GM12878 (cell line): ENCODE data around the gene MB21D2. TPM values are rescaled to one million over a fixed set of nuclear protein-coding genes. Genes with fewer than 3 reads are reported as not detected.

ENCODE experiments used
- ATAC-seq: fragments of 200-7000 bp; cut with Tn5 transposase; 3 replicates; pipeline ENCODE4 v1.9.1; 2020; ENCODE audit warnings: mild to moderate bottlenecking, moderate library complexity
- Bru-seq: library from RNA; stranded (reverse); fragments of 400-500 nt; gene quantifications from one replicate; lab custom pipeline; 2021; lab: Mats Ljungman, UMichigan
- BruChase-seq, 2 experiments: library from RNA; stranded (reverse); fragments of 400-500 nt; gene quantifications; one replicate each; lab custom pipeline; 2021; lab: Mats Ljungman, UMichigan
- BruUV-seq: library from RNA; stranded (reverse); fragments of 400-500 nt; replicated peaks from 2 replicates; lab custom pipeline; 2021; lab: Mats Ljungman, UMichigan
- CTCF ChIA-PET: fragments of 300-600 bp; sonication (Branson Sonifier 250); formaldehyde crosslinking; extraction: SDS; loops from one replicate; lab custom pipeline; 2021; ENCODE audit warnings: inconsistent platforms; lab: Yijun Ruan, JAX
- POLR2A ChIA-PET: fragments of 350-600 bp; formaldehyde crosslinking; extraction: SDS; loops from one replicate; lab custom pipeline; 2021; ENCODE audit warnings: inconsistent platforms; lab: Charles Lee
- RAD21 ChIA-PET: fragments of 300-600 bp; sonication (Branson Sonifier 250); formaldehyde crosslinking; loops from one replicate; lab custom pipeline; 2023; ENCODE audit warnings: antibody characterized with exemption; ENCODE audit not compliant: unreplicated experiment; lab: Charles Lee
- SMC1A ChIA-PET: fragments of 300-600 bp; sonication (Branson Sonifier 250); formaldehyde crosslinking; loops from one replicate; lab custom pipeline; 2023; ENCODE audit not compliant: unreplicated experiment, uncharacterized antibody; lab: Charles Lee
- DNase-seq: peaks from one replicate; pipeline ENCODE4 v3.0.0-alpha.2; 2011; ENCODE audit warnings: low read depth, low spot score
- FAIRE-seq: peaks from 3 replicates; lab custom pipeline; 2011; peaks lifted over from hg19 to GRCh38; lab: Jason Lieb, UNC
- H2AFZ ChIP-seq: 2 replicates; pipeline ENCODE4 v1.6.0; 2011; ENCODE audit warnings: low read depth, low read length, control low read depth; ENCODE audit not compliant: control insufficient read depth
- H3K27ac ChIP-seq: 2 replicates; pipeline ENCODE4 v1.5.1; 2011; ENCODE audit warnings: control low read depth; ENCODE audit not compliant: control insufficient read depth, insufficient read depth
- H3K27me3 ChIP-seq, 2 experiments: replicated peaks in 1 of 2; 2 replicates each; pipeline versions ENCODE4 v1.6.0 to v1.6.1; 2011; ENCODE audit warnings: low read length in 1 of 2; ENCODE audit not compliant: control insufficient read depth in 2 of 2, insufficient read depth in 2 of 2
- H3K36me3 ChIP-seq, 2 experiments: 2 replicates each; pipeline ENCODE4 v1.5.1; 2011; ENCODE audit warnings: low read length in 1 of 2; ENCODE audit not compliant: control insufficient read depth in 2 of 2, insufficient read depth in 2 of 2
- H3K4me1 ChIP-seq: 2 replicates; pipeline ENCODE4 v1.6.1; 2011; ENCODE audit warnings: mild to moderate bottlenecking, low read length, moderate library complexity, mixed read lengths; ENCODE audit not compliant: control insufficient read depth, insufficient read depth
- H3K4me2 ChIP-seq: 2 replicates; pipeline ENCODE4 v1.6.0; 2011; ENCODE audit warnings: control low read depth; ENCODE audit not compliant: control insufficient read depth, insufficient read depth
- H3K4me3 ChIP-seq: fragments of 200-600 bp; sonication (generic); 2 replicates; pipeline ENCODE4 v1.5.1; 2016
- H3K79me2 ChIP-seq: 2 replicates; pipeline ENCODE4 v1.6.0; 2011; ENCODE audit warnings: low read length; ENCODE audit not compliant: control insufficient read depth, insufficient read depth
- H3K9ac ChIP-seq: 2 replicates; pipeline ENCODE4 v1.8.0; 2011; ENCODE audit warnings: low read length, control low read depth, mixed read lengths; ENCODE audit not compliant: control insufficient read depth, insufficient read depth
- H3K9me3 ChIP-seq: replicated peaks from 3 replicates; pipeline ENCODE4 v1.5.1; 2011; ENCODE audit warnings: mild to moderate bottlenecking, low read length; ENCODE audit not compliant: control insufficient read depth, insufficient read depth
- H4K20me1 ChIP-seq: 2 replicates; pipeline ENCODE4 v1.6.0; 2011; ENCODE audit not compliant: control insufficient read depth, insufficient read depth
- ATF7 ChIP-seq: fragments of 450-650 bp; IDR thresholded peaks from 2 replicates; pipeline ENCODE4 v1.6.1; 2016; ENCODE audit warnings: low read depth, mild to moderate bottlenecking
- CBX3 ChIP-seq: fragments of 200-600 bp; sonication (generic); IDR thresholded peaks from 2 replicates; pipeline ENCODE4 v1.6.1; 2016; ENCODE audit warnings: low read depth, borderline replicate concordance
- CREB1 ChIP-seq: IDR thresholded peaks from 2 replicates; pipeline ENCODE4 v1.6.1; 2012; ENCODE audit warnings: low read depth, mild to moderate bottlenecking, inconsistent platforms
- EP300 ChIP-seq, 2 experiments: fragments of 150-350 bp in 1 of 2; IDR thresholded peaks; 2 replicates each; pipeline ENCODE4 v1.6.1; 2011 to 2012; ENCODE audit warnings: low read depth in 2 of 2, low read length in 2 of 2, borderline replicate concordance in 1 of 2, improper control_type of control experiment in 1 of 2, inconsistent platforms in 1 of 2; ENCODE audit not compliant: control insufficient read depth in 1 of 2
- ETV6 ChIP-seq, 2 experiments: fragments of 450-650 bp in 1 of 2; IDR thresholded peaks in 1 of 2; conservative IDR thresholded peaks in 1 of 2; 2 replicates each; pipeline ENCODE4 v1.6.1; 2014; ENCODE audit warnings: antibody characterized with exemption in 1 of 2, borderline replicate concordance in 1 of 2, low read depth in 1 of 2, mild to moderate bottlenecking in 1 of 2, moderate library complexity in 1 of 2
- HDAC2 ChIP-seq: fragments of 200-600 bp; sonication (generic); IDR thresholded peaks from 2 replicates; pipeline ENCODE4 v1.6.1; 2017
- HDAC6 ChIP-seq: fragments of 200-600 bp; sonication (generic); IDR thresholded peaks from one replicate; pipeline ENCODE4 v1.8.0; 2017; ENCODE audit warnings: antibody characterized with exemption; ENCODE audit not compliant: unreplicated experiment
- HDGF ChIP-seq: fragments of 450-650 bp; IDR thresholded peaks from 2 replicates; pipeline ENCODE4 v1.6.1; 2016; ENCODE audit warnings: antibody characterized with exemption
- IRF4 ChIP-seq: IDR thresholded peaks from 2 replicates; pipeline ENCODE4 v1.6.1; 2011; ENCODE audit warnings: low read depth, low read length
- PKNOX1 ChIP-seq: fragments of 450-650 bp; IDR thresholded peaks from 2 replicates; pipeline ENCODE4 v1.6.1; 2016; ENCODE audit warnings: mild to moderate bottlenecking
- POLR2AphosphoS2 ChIP-seq: IDR thresholded peaks from 2 replicates; pipeline ENCODE4 v1.6.1; 2011; ENCODE audit warnings: low read depth, mild to moderate bottlenecking, low read length, improper control_type of control experiment, moderate library complexity
- TCF12 ChIP-seq: IDR thresholded peaks from 2 replicates; pipeline ENCODE4 v1.6.1; 2011; ENCODE audit warnings: low read depth, mild to moderate bottlenecking, low read length
- YY1 ChIP-seq: IDR thresholded peaks from 2 replicates; pipeline ENCODE4 v1.6.1; 2011; ENCODE audit warnings: low read depth, mild to moderate bottlenecking, low read length
- WGBS: methylation state at CpG from one replicate; pipeline ENCODE4 v1.1.6; 2016; ENCODE audit warnings: low lambda C conversion rate; ENCODE audit not compliant: insufficient replicate concordance, insufficient coverage; ENCODE audit errors: missing lambda C conversion rate; 5-methylcytosine and 5-hydroxymethylcytosine counted together
- in situ Hi-C: fragments of 300-500 bp; cut with MboI; formaldehyde crosslinking; loops from 9 replicates; pipeline ENCODE4 v1.14.3; 2018; ENCODE audit warnings: mixed read lengths
- intact Hi-C: fragments of 100-400 bp; cut with micrococcal nuclease; formaldehyde crosslinking; loops from one replicate; pipeline ENCODE4 v1.14.2; 2022; ENCODE audit not compliant: unreplicated experiment
- long read RNA-seq, 2 experiments: library from polyadenylated mRNA; unstranded; transcript quantifications; one replicate each; pipeline ENCODE4 v2.0.0, GENCODE V29; 2019 to 2020
- polyA minus RNA-seq, 3 experiments: library from RNA; depleted of rRNA, polyadenylated mRNA; stranded (reverse); fragments of >200 nt; gene quantifications; 2 replicates each; pipeline ENCODE4 v1.2.3, GENCODE V29; 2011
- polyA plus RNA-seq, 11 experiments: library from polyadenylated mRNA; depleted of rRNA in 4 of 11; unstranded in 6 of 11; stranded (reverse) in 5 of 11; fragments of >200 nt; fragmentation: Nextera tagmentation in 4 of 11; fragmentation: Illumina TruSeq in 1 of 11; extraction: Ambion mirVana in 4 of 11; extraction: Trizol in 1 of 11; gene quantifications; 1 replicate in 1 of 11; 2 replicates in 10 of 11; pipeline versions ENCODE4 v1.2.1 to v1.2.3, GENCODE V29; 2011 to 2016; ENCODE audit warnings: inconsistent platforms in 2 of 11, missing spikeins in 2 of 11, low read depth in 1 of 11
- total RNA-seq, 4 experiments: library from RNA; depleted of rRNA in 3 of 4; stranded (reverse); fragments of >200 nt in 3 of 4; fragmentation: Illumina TruSeq in 1 of 4; extraction: Trizol in 1 of 4; gene quantifications; 2 replicates each; pipeline versions ENCODE4 v1.2.1 to v1.2.3, GENCODE V29; 2013 to 2021

The MB21D2 gene
- 21.2 and 21.5 TPM in 2 replicates for total RNA-seq (2013; cell fraction: nucleolus; rRNA removed)
- total RNA-seq (2014; rRNA removed) (19.6 and 21.5 TPM in 2 replicates), total RNA-seq (2014; rRNA removed; fragmentation: Illumina TruSeq; extraction: Trizol) (15.3 and 16.0 TPM in 2 replicates), total RNA-seq (2021) (16.1 and 16.6 TPM in 2 replicates), polyA plus RNA-seq (2011; rRNA removed) (11.0 and 11.6 TPM in 2 replicates), polyA plus RNA-seq (2014; fragmentation: Illumina TruSeq; extraction: Trizol) (12.1 and 12.7 TPM in 2 replicates), polyA plus RNA-seq (2014; fragmentation: Nextera tagmentation; extraction: Ambion mirVana) (10 to 100 TPM in 1 of 2 experiments, 1 to 10 TPM in 1; 7.9 to 21.2 TPM), polyA plus RNA-seq (2014; rRNA removed) (8.7 and 9.0 TPM in 2 replicates), polyA plus RNA-seq (2016; fragmentation: Nextera tagmentation; extraction: Ambion mirVana) (10 to 100 TPM; 15.4 to 15.9 TPM), polyA minus RNA-seq (2011; rRNA and poly(A)+ RNA removed) (19.7 and 20.8 TPM in 2 replicates), Bru-seq, nascent RNA (percentile 88 among the genes with signal in this experiment), BruChase-seq, experiment 1, labeled RNA remaining after a 6-hour chase (percentile 84 among the genes with signal in this experiment), BruChase-seq, experiment 2, labeled RNA remaining after a 2-hour chase (percentile 85 among the genes with signal in this experiment)
- 5.7 TPM for polyA plus RNA-seq (2011; ENCODE audit: low read depth)
- 8.3 and 9.8 TPM in 2 replicates for polyA plus RNA-seq (2011; cell fraction: cytosol; rRNA removed)
- 6.7 and 6.8 TPM in 2 replicates for polyA plus RNA-seq (2011; cell fraction: nucleus; rRNA removed)
- polyA plus RNA-seq (2012) = 7.1 and 8.3 TPM in 2 replicates
- polyA minus RNA-seq (2011; cell fraction: cytosol; rRNA and poly(A)+ RNA removed) = 4.5 and 6.0 TPM in 2 replicates
- polyA minus RNA-seq (2011; cell fraction: nucleus; rRNA and poly(A)+ RNA removed) = 7.9 and 11.9 TPM in 2 replicates
- long read RNA-seq, experiment 1, transcript MB21D2-201 (2 exons, 3,368 nt) = major isoform, 9 of 11 reads
- long read RNA-seq, experiment 1, partial matches to known transcripts = 2 of 11 reads
- long read RNA-seq, experiment 1, other reads (novel, unspliced or antisense) = 0 of 11 reads
- long read RNA-seq, experiment 2, transcript MB21D2-201 (2 exons, 3,368 nt) = major isoform, 82 of 97 reads
- long read RNA-seq, experiment 2, partial matches to known transcripts = 0 of 97 reads
- long read RNA-seq, experiment 2, other reads (novel, unspliced or antisense) = 15 of 97 reads

GRCh38 chr3:192917404-192918274 lies at the start of gene MB21D2:
MB21D2 (minus strand) TSS chr3:192917856; CDS start chr3:192917840, 16 bp downstream.
- POLR2A ChIA-PET = interaction anchor here (0.5 to 7.8 kb wide), 12 partner anchors 12 to 100 kb away, joined by 3 to 58 read pairs (median 4); no protein-coding TSS in a partner anchor
- intact Hi-C loops = loop anchor here (2.0 to 5.0 kb wide), 3 partner anchors 19 to 85 kb away; no protein-coding TSS in a partner anchor
- in situ Hi-C loops = no loop called here
- TF ChIP-seq TCF12 (no peak), ETV6 (conservative IDR thresholded peaks at IDR 0.05 in 1 of 2, IDR thresholded peaks at IDR 0.05 in 1 of 2; ENCODE audit: borderline replicate concordance in 1 of 2, low read depth in 1 of 2) (no peak), HDGF (no peak), CBX3 (no peak), IRF4 (no peak), CREB1 (no peak), ATF7 (no peak), HDAC2 (no peak), EP300 (IDR thresholded peaks at IDR 0.05; ENCODE audit: borderline replicate concordance in 1 of 2, control insufficient read depth in 1 of 2, low read depth in 2 of 2, low read length in 2 of 2) (no peak), HDAC6 (peak; percentile 29), POLR2AphosphoS2 (no peak; the same call in 1 of the 2 replicates), PKNOX1 (no peak), YY1 (peak; percentile 92)

More at GRCh38 chr3:192917404-192918274, at the start of gene MB21D2:
- peak; percentile 65 for FAIRE-seq
- CTCF ChIA-PET = interaction anchor here (0.7 to 13.3 kb wide), 12 partner anchors 9 to 124 kb away, joined by 3 to 440 read pairs (median 5); no protein-coding TSS in a partner anchor
- Histone ChIP-seq H3K27ac (peak within 1 kb of the TSS; percentile 73), H3K36me3 (no peaks in the 10 kb centered on the region), H3K9me3 (no peaks in the 10 kb centered on the region), H3K79me2 (peaks cover 48% of the 10 kb centered on the region), H3K4me1 (no peaks in the 10 kb centered on the region), H3K4me3 (peak within 1 kb of the TSS; percentile 85), H2AFZ (peak within 1 kb of the TSS; percentile 59), H4K20me1 (no peaks in the 10 kb centered on the region), H3K9ac (peak within 1 kb of the TSS; percentile 68), H3K27me3 (no peaks in the 10 kb centered on the region), H3K4me2 (peak within 1 kb of the TSS; percentile 86)
- BruUV-seq = TSS peak; percentile 88
- ATAC-seq = peak; percentile 77
- SMC1A ChIA-PET = interaction anchor here (0.7 to 13.5 kb wide), 18 partner anchors 10 to 171 kb away, joined by 3 to 472 read pairs (median 4); no protein-coding TSS in a partner anchor
- WGBS = under 1% methylated on average over 44 of the region's 66 CpGs
- RAD21 ChIA-PET = interaction anchor here (0.6 to 9.8 kb wide), 20 partner anchors 8 to 125 kb away, joined by 3 to 425 read pairs (median 6); no protein-coding TSS in a partner anchor
- DNase-seq = no peak
